BJ (cell line): ENCODE results near the gene CBR3. TPM values are rescaled to one million over a fixed set of nuclear protein-coding genes. Genes with fewer than 3 reads are reported as not detected.

Experiments
- CTCF ChIA-PET: fragments of 350-600 bp; formaldehyde crosslinking; extraction: SDS; loops from one replicate; lab custom pipeline; 2021; ENCODE audit warnings: antibody characterized with exemption, inconsistent platforms; lab: Yijun Ruan, JAX
- POLR2A ChIA-PET: fragments of 300-600 bp; sonication (Branson Sonifier 250); formaldehyde crosslinking; extraction: SDS; loops from one replicate; lab custom pipeline; 2021; ENCODE audit warnings: antibody characterized with exemption; lab: Charles Lee
- DNase-seq: peaks from one replicate; pipeline ENCODE4 v3.0.0-alpha.2; 2011; ENCODE audit warnings: low read depth
- H3K27me3 ChIP-seq: 2 replicates; pipeline ENCODE4 v1.6.0; 2011; ENCODE audit warnings: low read length; ENCODE audit not compliant: control insufficient read depth, insufficient read depth
- H3K36me3 ChIP-seq: 2 replicates; pipeline ENCODE4 v1.5.1; 2011; ENCODE audit warnings: low read length; ENCODE audit not compliant: control insufficient read depth, insufficient read depth
- H3K4me3 ChIP-seq: 2 replicates; pipeline ENCODE4 v1.5.1; 2011; ENCODE audit warnings: low read depth, mild to moderate bottlenecking, control low read depth, low read length
- polyA plus RNA-seq: library from polyadenylated mRNA; depleted of rRNA; stranded (reverse); fragments of >200 nt; gene quantifications from 2 replicates; pipeline ENCODE4 v1.2.3, GENCODE V29; 2011
- TF ChIP-seq, protein P1 (sequence below): IDR thresholded peaks from 2 replicates; pipeline ENCODE4 v1.5.1; 2011; ENCODE audit warnings: low read depth, mild to moderate bottlenecking, control low read depth, inconsistent platforms, low read length, moderate library complexity; ENCODE audit not compliant: insufficient read depth

Gene CBR3
- polyA plus RNA-seq, 1 experiment, result 13.5 TPM

DNA sequence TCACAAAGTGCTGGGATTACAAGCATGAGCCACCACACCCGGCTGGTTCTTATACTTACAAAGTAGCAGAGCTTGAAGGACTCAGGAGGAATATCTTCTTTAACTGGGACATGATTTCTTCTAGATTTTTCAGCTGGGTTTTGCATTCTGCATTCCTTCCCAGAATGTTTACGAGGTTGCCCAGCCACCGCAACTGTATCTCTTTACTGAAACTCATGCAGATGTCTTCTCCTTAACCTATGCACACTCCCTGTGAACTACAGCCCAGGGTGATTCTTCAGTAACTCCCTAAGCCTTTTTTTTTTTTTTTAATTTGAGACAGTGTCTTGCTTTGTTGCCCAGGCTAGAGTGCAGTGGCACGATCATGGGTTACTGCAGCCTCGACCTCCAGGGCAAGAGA is 13.0 kb downstream of the CBR3 start:
- TF ChIP-seq, protein P1, sequence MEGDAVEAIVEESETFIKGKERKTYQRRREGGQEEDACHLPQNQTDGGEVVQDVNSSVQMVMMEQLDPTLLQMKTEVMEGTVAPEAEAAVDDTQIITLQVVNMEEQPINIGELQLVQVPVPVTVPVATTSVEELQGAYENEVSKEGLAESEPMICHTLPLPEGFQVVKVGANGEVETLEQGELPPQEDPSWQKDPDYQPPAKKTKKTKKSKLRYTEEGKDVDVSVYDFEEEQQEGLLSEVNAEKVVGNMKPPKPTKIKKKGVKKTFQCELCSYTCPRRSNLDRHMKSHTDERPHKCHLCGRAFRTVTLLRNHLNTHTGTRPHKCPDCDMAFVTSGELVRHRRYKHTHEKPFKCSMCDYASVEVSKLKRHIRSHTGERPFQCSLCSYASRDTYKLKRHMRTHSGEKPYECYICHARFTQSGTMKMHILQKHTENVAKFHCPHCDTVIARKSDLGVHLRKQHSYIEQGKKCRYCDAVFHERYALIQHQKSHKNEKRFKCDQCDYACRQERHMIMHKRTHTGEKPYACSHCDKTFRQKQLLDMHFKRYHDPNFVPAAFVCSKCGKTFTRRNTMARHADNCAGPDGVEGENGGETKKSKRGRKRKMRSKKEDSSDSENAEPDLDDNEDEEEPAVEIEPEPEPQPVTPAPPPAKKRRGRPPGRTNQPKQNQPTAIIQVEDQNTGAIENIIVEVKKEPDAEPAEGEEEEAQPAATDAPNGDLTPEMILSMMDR, result no peak
- peak; percentile 41 for DNase-seq
- Histone ChIP-seq H3K4me3 (no peak overlapping the region), H3K27me3 (no peaks in the 10 kb centered on the region), H3K36me3 (peaks cover 3% of the 10 kb centered on the region; the same call in 1 of the 2 replicates)
- CTCF ChIA-PET, result interaction anchor here (0.7 to 3.2 kb wide), 3 partner anchors 12 to 62 kb away, joined by 3 to 11 read pairs (median 3); no protein-coding TSS in a partner anchor
- POLR2A ChIA-PET, result no interaction called here

DNA sequence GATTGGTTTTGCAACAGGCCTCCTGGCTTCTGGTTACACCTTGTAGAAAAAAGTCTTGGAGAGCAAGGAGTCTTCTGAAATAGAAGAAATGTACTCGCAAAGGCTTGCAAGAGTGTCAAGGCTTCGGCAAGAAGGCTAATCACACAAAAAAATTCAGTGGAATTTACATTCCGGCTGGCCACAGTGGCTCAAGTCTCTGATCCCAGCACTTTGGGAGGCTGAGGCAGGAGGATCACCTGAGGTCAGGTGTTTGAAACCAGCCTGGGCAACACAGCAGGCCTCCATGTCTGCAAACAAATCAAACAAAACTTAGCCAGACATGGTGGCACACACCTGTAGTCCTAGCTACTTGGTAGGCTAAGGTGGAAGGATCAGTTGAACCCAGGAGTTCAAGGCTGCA is 14.0 kb downstream of the CBR3 start:
- TF ChIP-seq, protein P1, result no peak
- DNase-seq, result no peak
- H3K4me3 ChIP-seq, result no peak overlapping the region
- H3K36me3 ChIP-seq, result peaks cover 3% of the 10 kb centered on the region; the same call in 1 of the 2 replicates
- no peaks in the 10 kb centered on the region for H3K27me3 ChIP-seq
- CTCF ChIA-PET, result interaction anchor here (6.3 kb wide), 1 partner anchor 61 kb away, joined by 39 read pairs; no protein-coding TSS in a partner anchor
- POLR2A ChIA-PET, result no interaction called here

DNA sequence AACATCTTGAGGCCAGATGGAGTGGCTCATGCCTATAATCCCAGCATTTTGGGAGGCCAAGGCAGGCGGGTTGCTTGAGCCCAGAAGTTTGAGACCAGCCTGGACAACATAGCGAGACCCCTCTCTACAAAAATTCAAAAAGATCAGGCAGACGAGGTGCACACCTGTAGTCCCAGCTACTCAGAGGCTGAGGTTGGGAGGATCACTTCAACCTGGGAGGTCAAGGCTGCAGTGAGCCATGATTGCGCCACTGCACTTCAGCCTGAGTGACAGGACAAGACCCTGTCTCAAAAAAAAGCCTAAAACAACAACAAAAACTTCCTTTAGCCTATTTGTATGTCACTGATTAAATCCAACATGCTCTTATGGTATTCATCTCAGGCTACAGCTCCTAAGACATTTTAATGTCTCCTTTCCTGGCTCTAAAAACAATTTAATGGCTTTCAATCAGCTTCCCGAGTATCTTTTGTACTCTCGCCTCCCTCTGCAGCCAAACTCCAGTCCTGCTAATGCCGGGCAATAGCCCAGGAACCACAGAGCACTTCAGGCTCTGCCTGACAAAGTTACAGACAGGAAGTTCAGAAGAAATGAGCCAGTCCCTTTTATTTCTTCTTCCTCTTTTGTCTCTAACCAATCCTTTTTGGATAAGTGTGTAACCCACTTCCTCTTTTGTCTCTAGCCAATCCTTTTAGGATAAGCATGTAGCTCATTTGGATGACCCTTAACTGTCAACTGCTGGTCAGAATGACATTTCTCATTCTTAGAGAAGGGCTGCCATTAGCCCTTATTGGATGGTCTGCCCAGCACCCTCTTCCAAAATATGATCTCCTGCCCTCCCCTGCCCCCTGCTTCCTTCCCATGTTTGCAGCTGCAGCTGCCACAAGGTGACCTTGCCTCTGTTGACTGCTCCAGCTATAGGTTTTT is 15.2 kb downstream of the CBR3 start:
- H3K36me3 ChIP-seq, result peaks cover 3% of the 10 kb centered on the region; the same call in 1 of the 2 replicates
- no peaks in the 10 kb centered on the region for H3K27me3 ChIP-seq
- no peak overlapping the region for H3K4me3 ChIP-seq
- TF ChIP-seq, protein P1, result no peak
- no peak for DNase-seq
- CTCF ChIA-PET, result interaction anchor here (1.1 to 6.3 kb wide), 3 partner anchors 9 to 110 kb away, joined by 3 to 39 read pairs (median 16); no protein-coding TSS in a partner anchor
- POLR2A ChIA-PET, result no interaction called here

DNA sequence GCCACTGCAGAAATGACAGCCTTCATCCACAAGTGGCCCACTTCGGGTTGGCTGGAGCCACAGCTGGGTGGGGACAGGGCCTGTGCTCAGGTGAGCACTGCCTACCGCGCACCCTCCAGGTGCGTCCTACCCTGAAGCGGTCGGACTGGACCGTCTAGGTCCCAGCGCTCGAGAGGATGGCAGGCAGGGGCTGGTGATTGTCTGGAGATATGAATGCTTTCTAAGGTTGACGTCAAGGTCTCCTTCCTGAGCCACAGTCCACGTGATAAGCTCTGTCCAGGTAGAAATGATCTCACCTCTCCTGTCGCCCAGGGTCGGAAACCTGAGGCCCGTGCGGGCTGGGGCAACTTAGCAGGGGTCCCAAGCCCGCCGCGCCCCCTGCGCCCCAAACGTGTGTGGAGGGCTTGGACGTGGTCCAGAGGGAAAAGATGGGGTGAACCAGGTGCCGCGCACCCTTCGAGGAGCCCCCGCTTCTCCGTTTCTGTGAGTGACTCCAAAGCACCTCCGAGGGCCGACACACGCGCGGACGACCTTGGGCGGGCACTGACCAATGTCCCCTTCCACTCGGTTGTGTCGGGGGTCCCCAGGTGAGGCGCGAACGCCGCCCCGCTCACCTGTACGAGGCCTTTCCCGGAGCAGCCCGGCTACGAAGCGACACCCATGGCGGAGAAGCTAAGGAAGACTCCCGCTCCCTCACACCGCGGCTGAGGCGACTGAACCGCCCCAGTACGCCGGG is 20.9 kb downstream of the CBR3 start:
- H3K27me3 ChIP-seq, result no peaks in the 10 kb centered on the region
- ChIA-PET POLR2A (interaction anchor here (0.6 kb wide), 1 partner anchor 165 kb away, joined by 5 read pairs; the partner anchor contains the start of gene MORC3), CTCF (interaction anchor here (0.7 to 1.2 kb wide), 3 partner anchors 14 to 266 kb away, joined by 3 to 5 read pairs (median 4); no protein-coding TSS in a partner anchor)
- H3K4me3 ChIP-seq, result peak overlapping the region; percentile 91
- TF ChIP-seq, protein P1, result no peak
- DNase-seq, result no peak
- H3K36me3 ChIP-seq, result peaks cover 2% of the 10 kb centered on the region; the same call in 1 of the 2 replicates
